Measurements from ENCODE around the gene NRP2. TPM values are rescaled to one million over a fixed set of nuclear protein-coding genes. Genes with fewer than 3 reads are reported as not detected.

Gene NRP2
- total RNA-seq, 1 donor from 2014 or later: 55.8 TPM

GRCh38 chr2:205732314-205732713, 50.0 kb downstream of the NRP2 start:
- no peak for DNase-seq (ENCODE audit: low spot score)

DNA sequence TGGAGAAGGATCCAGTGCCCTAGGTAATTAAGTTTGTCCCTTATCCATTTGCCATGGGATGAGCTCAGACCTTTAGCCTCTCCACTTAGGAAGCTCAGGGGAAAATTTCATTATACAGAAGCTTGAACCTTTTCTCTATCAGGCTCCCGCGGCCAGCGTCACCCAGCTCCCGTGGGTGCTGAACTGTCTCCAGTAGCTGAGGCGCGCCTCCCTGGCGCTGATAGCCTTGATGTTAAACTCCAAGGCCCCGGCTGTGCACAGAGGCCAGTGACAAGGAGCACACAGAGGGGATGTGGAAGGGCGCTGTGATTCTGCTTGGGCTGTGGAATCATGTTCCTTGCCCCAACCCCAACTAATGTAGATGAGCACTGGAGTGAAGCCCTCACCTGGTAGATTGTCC, 50.8 kb downstream of the NRP2 start:
- no peak for DNase-seq (ENCODE audit: low spot score)

GRCh38 chr2:205733648-205734047, 51.3 kb downstream of the NRP2 start:
- no peak for DNase-seq (ENCODE audit: low spot score)

GRCh38 chr2:205734436-205735037, 52.2 kb downstream of the NRP2 start:
- DNase-seq (ENCODE audit: low spot score): no peak

DNA sequence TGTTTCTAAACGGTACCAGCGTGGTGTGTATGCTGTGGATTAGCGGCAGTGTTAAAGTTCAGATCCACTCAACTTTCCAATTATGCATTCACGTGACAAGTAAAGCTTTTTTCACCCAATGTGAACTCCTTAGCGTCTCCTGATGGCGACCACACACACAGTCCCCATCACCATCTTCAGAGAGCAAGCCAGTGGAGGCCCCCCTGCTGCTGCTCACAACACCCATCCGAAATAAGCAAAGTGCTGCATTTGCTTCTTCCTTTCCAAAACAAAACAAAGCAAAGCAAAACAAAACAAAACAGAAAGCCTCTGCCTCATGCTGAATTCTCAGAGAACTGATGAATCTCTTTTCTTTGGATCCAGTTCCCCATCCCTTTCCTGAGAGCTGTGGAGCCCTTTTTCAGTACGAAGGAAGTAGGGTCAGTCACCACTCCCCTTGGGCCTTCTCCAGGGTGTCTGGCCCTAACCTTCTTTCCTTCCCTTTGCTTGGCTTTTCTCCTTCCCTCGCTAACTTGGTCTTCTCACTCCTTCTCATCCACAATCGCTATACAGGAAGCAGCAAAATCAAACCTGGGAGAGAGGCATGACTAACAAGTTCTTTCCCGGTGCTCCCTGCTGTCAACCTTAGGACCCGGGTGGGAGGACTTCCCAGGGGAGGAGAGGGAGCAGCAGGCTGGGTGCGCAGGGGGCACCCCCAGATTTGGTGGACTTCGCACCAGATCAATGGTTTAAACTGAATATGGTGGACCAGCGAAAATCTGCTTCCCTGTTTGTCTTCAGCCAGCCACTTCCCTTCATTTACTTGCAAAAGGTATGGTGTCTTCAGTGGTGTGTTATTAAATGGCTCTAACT, 56.0 kb downstream of the NRP2 start:
- no peak for DNase-seq (ENCODE audit: low spot score)

- no peak for DNase-seq (ENCODE audit: low spot score)
Observed at GRCh38 chr2:205739620-205740019, 57.3 kb downstream of the NRP2 start.

GRCh38 chr2:205740381-205740780, 58.1 kb downstream of the NRP2 start:
- no peak for DNase-seq (ENCODE audit: low spot score)

DNA sequence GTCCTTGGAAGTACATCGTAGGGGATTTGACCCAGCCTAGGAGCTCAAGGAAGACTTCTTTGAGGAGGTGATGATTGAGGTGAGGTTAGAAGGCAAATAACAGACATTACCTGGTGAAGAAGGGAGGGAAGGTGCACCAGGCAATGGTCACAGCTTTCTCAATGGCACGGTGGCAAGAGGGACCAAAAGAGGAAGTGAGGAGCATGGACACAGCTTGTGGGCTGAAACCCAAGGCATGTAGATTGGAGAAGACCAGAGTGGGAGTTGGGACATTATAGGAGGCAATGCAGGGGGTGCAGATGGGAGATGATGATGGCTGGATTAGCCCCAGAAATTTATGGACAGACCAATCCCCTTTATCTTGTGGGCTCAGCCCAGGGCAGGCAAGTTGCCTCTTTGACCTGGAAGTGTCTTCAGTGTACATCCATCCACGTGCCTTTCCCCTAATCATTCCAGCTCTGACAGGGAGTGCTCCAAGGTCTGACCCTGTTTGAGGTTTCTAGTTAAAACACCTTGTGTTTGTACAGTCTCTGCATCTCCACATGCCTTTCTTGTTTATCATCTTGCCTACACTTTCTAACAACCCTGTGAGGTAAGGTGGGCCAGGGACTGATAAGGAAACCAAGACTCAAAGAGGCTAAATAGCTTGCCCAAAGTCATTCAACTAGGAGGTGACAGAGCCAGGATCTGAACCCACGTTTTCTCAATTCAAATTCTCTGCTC, 59.1 kb downstream of the NRP2 start:
- DNase-seq (ENCODE audit: low spot score): no peak

GRCh38 chr2:205743137-205743536, 60.8 kb downstream of the NRP2 start:
- DNase-seq (ENCODE audit: low spot score): no peak

- DNase-seq (ENCODE audit: low spot score): no peak
Observed at GRCh38 chr2:205744074-205744591, 61.8 kb downstream of the NRP2 start.

- DNase-seq (ENCODE audit: low spot score): no peak
Observed at GRCh38 chr2:205745661-205746419, 63.5 kb downstream of the NRP2 start.

DNA sequence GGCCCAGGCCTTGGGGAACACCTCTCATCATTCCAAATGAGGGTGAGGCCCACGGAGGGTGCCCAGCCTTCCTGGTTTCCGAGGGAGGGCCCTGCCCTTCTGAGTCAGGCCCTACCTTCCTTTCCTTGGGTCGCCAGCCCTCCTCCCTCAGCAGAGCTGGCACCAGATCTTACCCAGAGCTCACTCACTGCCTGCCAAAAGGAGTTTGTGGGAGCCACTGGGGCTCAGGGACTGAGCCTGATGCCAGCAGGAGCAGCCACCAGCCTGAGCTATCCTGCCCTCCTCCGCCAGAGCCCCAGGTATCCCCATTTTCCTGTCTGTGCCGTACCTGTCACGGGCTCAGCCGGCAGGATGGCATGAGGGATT, 64.1 kb downstream of the NRP2 start:
- no peak for DNase-seq (ENCODE audit: low spot score)

DNA sequence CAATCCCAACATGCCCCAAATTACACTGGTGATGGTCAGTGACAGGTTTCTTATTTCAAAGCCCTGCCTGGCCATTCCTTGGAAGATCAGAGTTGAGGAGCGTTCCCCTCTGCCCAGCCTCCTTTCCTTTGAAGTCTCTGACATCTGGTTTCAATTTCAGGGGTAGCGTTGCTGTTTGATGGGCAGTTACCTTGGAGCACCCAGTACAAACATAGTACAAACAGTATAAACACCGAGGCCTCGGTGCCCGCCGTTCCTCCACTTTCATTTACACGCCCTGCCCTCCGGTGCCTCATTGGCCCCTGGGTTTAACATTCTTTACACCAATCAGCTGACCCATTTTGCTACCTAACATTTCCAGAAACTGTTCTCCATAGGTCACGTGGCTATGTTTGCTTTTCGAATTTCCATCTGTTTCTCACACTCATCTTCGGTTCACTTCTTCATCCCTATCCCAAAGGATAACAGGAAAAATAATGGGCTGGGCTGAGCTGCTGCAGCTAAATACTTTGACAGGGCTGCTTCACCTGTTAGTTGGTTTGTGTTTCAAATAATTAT, 65.6 kb downstream of the NRP2 start:
- no peak for DNase-seq (ENCODE audit: low spot score)

GRCh38 chr2:205748639-205749038, 66.3 kb downstream of the NRP2 start:
- DNase-seq (ENCODE audit: low spot score): no peak

DNA sequence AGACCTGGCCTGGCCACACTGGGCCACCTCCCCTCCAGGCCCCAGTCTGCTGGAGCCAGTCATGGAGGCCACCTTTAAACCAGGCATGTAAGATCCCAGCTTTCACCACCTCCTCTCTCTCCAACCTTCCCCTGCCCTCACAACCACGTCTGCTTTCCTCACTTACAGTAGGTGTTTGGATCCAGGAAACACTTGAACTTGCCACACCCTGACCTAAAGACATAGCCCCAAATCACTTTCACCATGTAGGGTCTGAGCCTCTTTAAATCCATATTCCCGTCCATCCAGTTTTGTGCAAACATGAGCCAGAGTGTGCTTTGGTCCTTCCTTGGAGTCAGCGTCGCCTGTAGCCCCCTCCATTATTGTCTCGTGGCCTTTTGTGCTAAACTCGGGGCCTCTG, 66.8 kb downstream of the NRP2 start:
- DNase-seq (ENCODE audit: low spot score): no peak

- no peak for DNase-seq (ENCODE audit: low spot score)
Observed at GRCh38 chr2:205750797-205751196, 68.5 kb downstream of the NRP2 start.

DNA sequence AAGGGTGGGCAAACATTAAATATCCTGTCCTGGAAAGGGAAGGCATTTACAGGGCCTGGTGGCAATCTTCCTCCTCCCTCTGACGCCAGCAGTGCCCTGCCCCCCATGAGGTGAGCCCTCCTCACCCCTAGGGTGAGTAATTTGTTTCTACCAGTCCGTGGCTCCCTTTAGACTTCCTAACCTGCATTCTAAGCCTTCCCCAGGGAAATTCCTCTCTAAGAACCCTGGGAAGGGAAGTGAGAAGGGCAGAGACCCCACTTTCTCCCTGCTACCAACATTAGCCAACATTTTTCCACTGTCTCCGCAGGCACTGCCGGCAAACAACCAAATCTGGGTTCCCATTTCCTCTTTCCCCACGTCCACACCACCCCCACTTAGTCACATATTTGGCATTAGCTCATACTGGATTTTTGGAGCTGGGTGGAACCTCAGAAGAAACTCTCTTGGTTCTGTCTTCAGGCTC, 69.3 kb downstream of the NRP2 start:
- no peak for DNase-seq (ENCODE audit: low spot score)

DNA sequence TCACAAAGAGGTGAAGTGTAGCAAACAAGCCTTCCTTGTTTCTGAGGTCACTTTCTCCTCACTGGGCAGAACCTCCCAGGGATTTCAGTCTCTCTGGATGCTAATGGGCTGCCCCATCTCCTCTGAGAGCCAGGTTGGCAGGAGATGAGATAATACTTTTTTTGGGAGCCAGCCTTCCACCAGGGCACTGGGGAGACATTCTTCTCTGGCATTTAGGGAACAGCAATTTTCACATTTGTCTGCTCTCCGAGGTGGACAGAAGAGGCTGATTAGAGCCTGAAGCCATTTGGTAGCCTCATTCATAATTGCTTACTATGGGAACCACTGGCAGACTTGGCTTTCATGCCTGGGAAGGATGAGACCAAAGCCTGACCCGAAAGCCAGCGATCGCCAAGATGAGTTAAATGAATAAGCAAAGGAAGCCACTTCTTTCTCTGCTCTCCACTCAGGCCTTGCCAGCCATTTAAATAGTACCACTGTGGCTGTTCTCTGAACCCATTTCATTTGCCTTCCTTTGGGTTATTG, 70.1 kb downstream of the NRP2 start:
- DNase-seq (ENCODE audit: low spot score): no peak

DNA sequence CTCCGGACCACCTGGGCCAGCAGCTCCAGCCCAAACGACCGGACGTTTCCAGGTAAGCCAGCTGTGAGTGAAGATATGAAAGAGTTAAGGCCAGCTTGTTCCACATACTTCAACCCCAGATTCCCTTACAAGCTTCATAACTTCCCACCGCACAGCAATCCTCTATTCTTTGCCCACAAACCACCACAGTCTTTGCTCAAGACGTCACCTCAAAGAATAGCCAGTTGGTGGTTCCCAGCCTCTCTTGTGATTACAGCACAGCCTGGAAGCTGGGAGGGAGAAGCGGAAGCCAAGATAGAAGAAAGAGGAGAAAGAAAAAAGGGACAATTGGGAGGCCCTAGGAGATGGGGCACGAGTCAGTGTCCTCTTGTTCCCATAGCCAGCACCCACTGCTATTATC, 70.6 kb downstream of the NRP2 start:
- no peak for DNase-seq (ENCODE audit: low spot score)

DNA sequence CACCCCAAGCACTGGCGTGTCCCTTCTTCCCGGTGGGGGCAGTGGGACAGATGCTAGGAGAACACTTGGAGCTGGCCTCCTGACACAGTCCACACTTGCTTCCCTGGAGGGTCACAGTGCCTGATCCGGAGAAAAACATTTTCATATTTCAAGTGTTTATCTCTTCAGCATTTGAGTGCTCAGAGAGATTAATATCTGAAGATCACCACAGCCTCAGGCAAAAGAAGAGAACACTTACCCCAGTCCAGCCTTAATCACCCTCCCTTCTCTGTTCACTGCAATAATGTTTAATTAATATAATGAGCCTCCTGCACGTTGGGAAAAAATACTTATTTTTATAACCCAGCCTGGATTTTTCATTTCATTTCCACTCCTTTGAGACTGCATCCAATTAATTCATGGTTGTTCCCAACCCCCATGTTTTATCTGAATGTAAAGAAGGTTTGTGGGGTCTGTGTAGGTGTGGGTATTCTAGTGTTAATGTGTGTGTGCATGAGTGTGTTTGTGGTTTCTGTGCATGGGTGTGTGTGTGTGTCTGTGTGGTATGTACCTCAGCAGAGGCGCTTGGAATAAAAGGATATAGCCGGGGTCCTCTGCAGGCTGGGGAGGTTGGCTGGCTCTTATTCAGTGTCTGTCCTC, 72.1 kb downstream of the NRP2 start:
- DNase-seq (ENCODE audit: low spot score): no peak

- DNase-seq (ENCODE audit: low spot score): no peak
Observed at GRCh38 chr2:205754924-205755321, 72.6 kb downstream of the NRP2 start.
